Measurements from ENCODE around the gene ZG16. TPM values are rescaled to one million over a fixed set of nuclear protein-coding genes. Genes with fewer than 3 reads are reported as not detected.
A peak's percentile ranks its signal among the peaks of the same experiment; 100 is the strongest.

ZG16 gene
- total RNA-seq, 1 experiment from 2014 or later, result not detected

- no peak for TF ChIP-seq ZNF512 (CRISPR knock-in tag; IDR thresholded peaks at IDR 0.05; ENCODE audit: borderline replicate concordance)
- TF ChIP-seq FOXP4 (CRISPR knock-in tag; IDR thresholded peaks at IDR 0.05), result peak; percentile 84
- TF ChIP-seq IRF1 (CRISPR knock-in tag; IDR thresholded peaks at IDR 0.05), result no peak
- peak; percentile 73; the same call in 1 of the 2 replicates for TF ChIP-seq ESRRA (CRISPR knock-in tag; IDR thresholded peaks at IDR 0.05; ENCODE audit: borderline replicate concordance)
- TF ChIP-seq MYBL2 (CRISPR knock-in tag; IDR thresholded peaks at IDR 0.05), result peak; percentile 78; the same call in 1 of the 2 replicates
- TF ChIP-seq GRHL2 (CRISPR knock-in tag; IDR thresholded peaks at IDR 0.05; ENCODE audit: insufficient replicate concordance, severe bottlenecking), result no peak
- TF ChIP-seq TCF7 (CRISPR knock-in tag; IDR thresholded peaks at IDR 0.05; ENCODE audit: low read depth), result 0 out of 2 replicates have a peak, but pooled peaks have one; percentile 37
- no peak for TF ChIP-seq ZNF532 (CRISPR knock-in tag; IDR thresholded peaks at IDR 0.05; ENCODE audit: borderline replicate concordance)
- peak; percentile 84 for TF ChIP-seq JUN (CRISPR knock-in tag; IDR thresholded peaks at IDR 0.05)
- TF ChIP-seq CTCF (IDR thresholded peaks at IDR 0.05), result no peak
- TF ChIP-seq TEAD1 (CRISPR knock-in tag; IDR thresholded peaks at IDR 0.05), result peak; percentile 58; the same call in 1 of the 2 replicates
- no peak for TF ChIP-seq AR (CRISPR knock-in tag; IDR thresholded peaks at IDR 0.05)
- no peak for TF ChIP-seq FOXJ3 (CRISPR knock-in tag; IDR thresholded peaks at IDR 0.05; ENCODE audit: borderline replicate concordance)
- peak; percentile 97 for TF ChIP-seq MAX (CRISPR knock-in tag; IDR thresholded peaks at IDR 0.05)
- peak; percentile 32; the same call in 1 of the 2 replicates for TF ChIP-seq ELF4 (CRISPR knock-in tag; IDR thresholded peaks at IDR 0.05; ENCODE audit: low read depth)
- TF ChIP-seq NFATC4 (CRISPR knock-in tag; IDR thresholded peaks at IDR 0.05), result no peak
- no peak for TF ChIP-seq PRRX2 (CRISPR knock-in tag; IDR thresholded peaks at IDR 0.05)
- no peak for TF ChIP-seq HMGA2 (CRISPR knock-in tag; IDR thresholded peaks at IDR 0.05)
- peak; percentile 89 for TF ChIP-seq GABPB1 (CRISPR knock-in tag; IDR thresholded peaks at IDR 0.05)
- no peak for TF ChIP-seq ZNF423 (CRISPR knock-in tag; IDR thresholded peaks at IDR 0.05)
- TF ChIP-seq USF2 (CRISPR knock-in tag; IDR thresholded peaks at IDR 0.05), result peak; percentile 67
- no peak for TF ChIP-seq TEAD4 (CRISPR knock-in tag; IDR thresholded peaks at IDR 0.05)
Measured at GRCh38 chr16:29807426-29808218, 29.6 kb downstream of the ZG16 start (continued).

Measured in WTC11 (cell line).